Thymus (tissue), 11 donors: ENCODE results near the gene KPNA2. TPM values are rescaled to one million over a fixed set of nuclear protein-coding genes. Genes with fewer than 3 reads are reported as not detected.
"Not testable (repeated sequence)": the region's sequence is repeated elsewhere in the genome, so short reads cannot be mapped to it uniquely, and the experiment has no call there.

Experiments used
- DNase-seq, 9 donors: peaks; one replicate each; pipeline ENCODE4 v3.0.0-alpha.2; 2013; ENCODE audit warnings: low spot score in 9 of 9, low read depth in 6 of 9, missing footprints in 1 of 9
- H3K27ac ChIP-seq, 2 donors: one replicate each; pipeline ENCODE4 v1.5.1; 2013; ENCODE audit warnings: control low read depth in 1 of 2, low read depth in 1 of 2, low read length in 1 of 2, mild to moderate bottlenecking in 1 of 2, moderate library complexity in 1 of 2
- H3K27me3 ChIP-seq, 2 donors: one replicate each; pipeline ENCODE4 v1.5.1; 2013; ENCODE audit warnings: low read length in 1 of 2; ENCODE audit not compliant: control insufficient read depth in 2 of 2, insufficient read depth in 1 of 2
- H3K36me3 ChIP-seq, 2 donors: one replicate each; pipeline ENCODE4 v1.5.1; 2013; ENCODE audit warnings: low read length in 1 of 2, mild to moderate bottlenecking in 1 of 2, moderate library complexity in 1 of 2; ENCODE audit not compliant: control insufficient read depth in 2 of 2, insufficient read depth in 2 of 2
- H3K4me1 ChIP-seq, 2 donors: one replicate each; pipeline ENCODE4 v1.5.1; 2013; ENCODE audit warnings: low read length in 2 of 2; ENCODE audit not compliant: control insufficient read depth in 2 of 2, insufficient read depth in 2 of 2
- H3K4me3 ChIP-seq, 2 donors: one replicate each; pipeline ENCODE4 v1.5.1; 2013; ENCODE audit warnings: low read length in 2 of 2, control low read depth in 1 of 2, mild to moderate bottlenecking in 1 of 2
- H3K9me3 ChIP-seq, 2 donors: one replicate each; pipeline ENCODE4 v1.5.1; 2013; ENCODE audit warnings: low read length in 1 of 2, mild to moderate bottlenecking in 1 of 2; ENCODE audit not compliant: control insufficient read depth in 2 of 2, insufficient read depth in 1 of 2
- WGBS: extraction: QIAGEN DNeasy Blood & Tissue Kit; methylation state at CpG from one replicate; pipeline ENCODE4 v1.1.7; 2013; 5-methylcytosine and 5-hydroxymethylcytosine counted together
- polyA plus RNA-seq: library from polyadenylated mRNA; stranded (reverse); fragments of 200-250 nt; gene quantifications from one replicate; pipeline ENCODE4 v1.2.3, GENCODE V29; 2013
- total RNA-seq: library from RNA; stranded (reverse); fragments of 120-200 nt; gene quantifications from one replicate; pipeline ENCODE4 v1.2.4, GENCODE V29; 2013
- donor health status: healthy.

KPNA2 gene
- total and polyA plus RNA-seq, 2 donors: 29.9 to 111 TPM

GRCh38 chr17:68049812-68050437 is 14.4 kb downstream of the KPNA2 start:
- not testable (repeated sequence) for H3K27me3 ChIP-seq, H3K4me1 ChIP-seq, H3K9me3 ChIP-seq, DNase-seq, H3K27ac ChIP-seq, H3K4me3 ChIP-seq
- 86% methylated on average over 4 of the region's 4 CpGs for WGBS
- H3K36me3 ChIP-seq: peaks cover 9 to 27% of the 10 kb centered on the region in 2 donors

GRCh38 chr17:68051321-68052312 is 16.1 kb downstream of the KPNA2 start:
- 98% methylated on average over 56 of the region's 57 CpGs for WGBS
- H3K4me1 ChIP-seq, H3K4me3 ChIP-seq, H3K27ac ChIP-seq, H3K9me3 ChIP-seq, DNase-seq, H3K27me3 ChIP-seq: not testable (repeated sequence)
- H3K36me3 ChIP-seq: peaks cover 6 to 13% of the 10 kb centered on the region in 2 donors

- no peak for DNase-seq
- peaks cover 0 to 5% of the 10 kb centered on the region in 2 donors for H3K4me1 ChIP-seq
- no peaks in the 10 kb centered on the region for H3K9me3 ChIP-seq
- H3K27me3 ChIP-seq: no peaks in the 10 kb centered on the region
- 98% methylated on average over 14 of the region's 14 CpGs for WGBS
- no peak overlapping the region for H3K4me3 ChIP-seq
- no peak overlapping the region for H3K27ac ChIP-seq
- peaks cover 0 to 3% of the 10 kb centered on the region in 2 donors for H3K36me3 ChIP-seq
Measured at GRCh38 chr17:68052810-68053209, 17.3 kb downstream of the KPNA2 start.

- no peaks in the 10 kb centered on the region for H3K27me3 ChIP-seq
- 96% methylated on average over 9 of the region's 9 CpGs for WGBS
- H3K36me3 ChIP-seq: no peaks in the 10 kb centered on the region
- H3K27ac ChIP-seq: no peak overlapping the region
- H3K9me3 ChIP-seq: no peaks in the 10 kb centered on the region
- H3K4me3 ChIP-seq: no peak overlapping the region
- no peak for DNase-seq
- H3K4me1 ChIP-seq: peaks cover 0 to 5% of the 10 kb centered on the region in 2 donors
Measured at GRCh38 chr17:68053231-68054013, 17.9 kb downstream of the KPNA2 start.

GRCh38 chr17:68054296-68054900 is 18.9 kb downstream of the KPNA2 start:
- peak overlapping the region in 1 of 2 donors; percentile 32 for H3K27ac ChIP-seq
- H3K36me3 ChIP-seq: no peaks in the 10 kb centered on the region
- H3K4me1 ChIP-seq: peaks cover 0 to 5% of the 10 kb centered on the region in 2 donors
- WGBS: 59% methylated on average over 11 of the region's 11 CpGs
- no peaks in the 10 kb centered on the region for H3K9me3 ChIP-seq
- no peak overlapping the region for H3K4me3 ChIP-seq
- DNase-seq: no peak
- H3K27me3 ChIP-seq: no peaks in the 10 kb centered on the region

GRCh38 chr17:68057531-68057952 is 22.0 kb downstream of the KPNA2 start:
- Histone ChIP-seq H3K36me3 (no peaks in the 10 kb centered on the region), H3K27ac (no peak overlapping the region), H3K4me1 (peaks cover 0 to 5% of the 10 kb centered on the region in 2 donors), H3K4me3 (no peak overlapping the region), H3K27me3 (no peaks in the 10 kb centered on the region), H3K9me3 (no peaks in the 10 kb centered on the region)
- peak in 4 of 9 donors; percentile 5 to 55 (median 34) for DNase-seq
- 60% methylated on average over 4 of the region's 4 CpGs for WGBS

- DNase-seq: no peak
Measured at GRCh38 chr17:68060336-68060735, 24.8 kb downstream of the KPNA2 start.

GRCh38 chr17:68061512-68062313 is 26.2 kb downstream of the KPNA2 start:
- no peaks in the 10 kb centered on the region for H3K4me1 ChIP-seq
- H3K4me3 ChIP-seq: no peak overlapping the region
- H3K27me3 ChIP-seq: no peaks in the 10 kb centered on the region
- no peaks in the 10 kb centered on the region for H3K36me3 ChIP-seq
- DNase-seq: no peak
- no peak overlapping the region for H3K27ac ChIP-seq
- no peaks in the 10 kb centered on the region for H3K9me3 ChIP-seq
- 81% methylated on average over 11 of the region's 11 CpGs for WGBS

More at GRCh38 chr17:68060336-68060735, 24.8 kb downstream of the KPNA2 start:
- no peaks in the 10 kb centered on the region for H3K9me3 ChIP-seq
- H3K4me3 ChIP-seq: no peak overlapping the region
- no peak overlapping the region for H3K27ac ChIP-seq
- no peaks in the 10 kb centered on the region for H3K4me1 ChIP-seq
- no peaks in the 10 kb centered on the region for H3K27me3 ChIP-seq
- H3K36me3 ChIP-seq: no peaks in the 10 kb centered on the region
- 44% methylated on average over 2 of the region's 2 CpGs for WGBS
